GM15510 (cell line): ENCODE measurements around the gene HDAC1.

Experiments used
- POLR2A ChIP-seq: IDR thresholded peaks from 3 replicates; pipeline ENCODE4 v1.6.1; 2011; ENCODE audit warnings: borderline replicate concordance; ENCODE audit not compliant: insufficient read length; ENCODE audit errors: extremely low read depth

The HDAC1 gene

GRCh38 chr1:32333251-32333963 is 41.5 kb downstream of the HDAC1 start:
- TF ChIP-seq POLR2A: no peak

DNA sequence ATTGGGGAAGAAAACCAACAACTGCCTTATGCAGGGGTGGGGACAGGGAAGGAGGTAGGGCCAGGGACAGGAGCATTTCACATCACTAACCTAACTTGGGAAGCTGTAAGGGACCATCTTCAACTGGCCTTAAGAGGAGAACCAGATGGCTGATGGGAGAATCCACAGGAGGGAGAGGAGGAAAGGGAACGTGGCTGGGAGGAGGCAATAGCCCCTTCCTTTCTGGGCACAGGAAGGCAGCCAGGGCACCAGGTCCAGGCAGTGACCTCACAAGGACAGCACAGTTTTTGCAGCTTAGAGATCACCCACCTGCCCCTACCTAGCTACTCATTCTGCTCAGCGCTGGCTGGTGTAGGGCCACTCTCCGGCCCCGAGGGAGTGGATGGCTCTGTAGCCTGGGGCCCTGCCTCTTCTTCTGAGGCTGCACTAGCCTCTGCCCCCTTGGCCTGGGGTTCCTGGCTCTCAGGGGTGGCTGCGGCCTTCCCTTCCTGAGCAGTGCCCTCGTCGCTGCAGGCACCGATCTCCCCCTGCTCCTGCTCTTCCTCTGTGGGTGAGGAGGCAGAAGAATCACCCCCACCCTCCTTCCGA is 42.5 kb downstream of the HDAC1 start:
- TF ChIP-seq POLR2A: peak; percentile 35

GRCh38 chr1:32334864-32335534 is 43.1 kb downstream of the HDAC1 start:
- TF ChIP-seq POLR2A: peak; percentile 41

DNA sequence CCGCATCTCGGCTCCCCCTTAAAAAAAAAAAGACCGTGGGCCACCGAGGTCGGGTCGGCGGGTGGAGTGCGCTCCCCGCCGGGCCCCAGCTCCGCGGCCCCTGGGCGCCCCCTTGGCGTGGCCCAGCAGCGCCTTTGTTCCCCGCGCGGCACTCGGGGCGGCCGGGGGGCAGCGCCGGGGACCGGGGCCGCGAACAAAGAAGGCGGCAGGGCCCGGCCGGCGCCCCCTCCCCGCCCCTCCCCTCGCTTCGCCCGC is 43.6 kb downstream of the HDAC1 start:
- no peak for TF ChIP-seq POLR2A

DNA sequence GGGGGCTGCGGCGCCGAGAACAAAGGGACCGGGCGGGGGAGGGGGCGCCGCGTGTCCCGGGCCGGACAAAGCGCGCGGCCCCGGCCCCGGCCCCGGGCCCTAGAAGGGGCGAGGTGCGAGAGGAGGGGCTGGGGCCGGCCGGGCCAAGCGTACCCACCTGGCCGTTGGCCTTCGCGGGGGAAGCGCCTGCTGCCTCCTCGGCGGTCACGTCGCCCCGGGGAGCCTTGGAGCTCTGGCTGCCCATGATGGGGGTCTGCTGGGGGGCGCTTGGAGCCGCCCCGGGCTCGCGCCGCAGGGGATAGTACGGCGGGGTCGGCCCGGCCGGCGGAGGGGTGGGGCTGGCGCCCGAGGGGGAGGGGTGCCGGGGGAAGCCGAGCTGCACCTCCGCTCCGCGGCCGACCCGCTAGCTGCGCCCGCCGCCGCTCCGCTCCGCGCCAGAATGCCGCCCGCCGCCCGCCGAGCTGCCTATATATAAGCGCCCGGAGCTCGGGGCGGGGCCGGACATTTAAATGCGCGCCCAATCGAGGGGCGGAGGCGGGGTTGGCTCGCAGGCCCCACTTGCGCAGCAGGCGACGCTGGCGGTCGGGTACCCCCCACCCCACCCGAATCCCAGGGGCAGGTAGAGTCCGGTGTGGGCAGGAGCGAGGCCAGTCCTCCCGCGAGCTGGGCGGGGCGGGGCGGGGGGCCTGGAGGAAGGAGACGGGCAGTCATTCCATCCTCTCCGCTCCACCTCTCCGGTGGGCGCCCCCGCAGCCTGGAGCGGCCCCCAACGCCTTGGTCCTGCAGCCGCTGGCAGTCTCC is 44.1 kb downstream of the HDAC1 start, which contains the start of gene MARCKSL1:
MARCKSL1 (minus strand) TSS at position 444 of the 801 bp plus-strand sequence; CDS start at position 244, 200 bp downstream.
- TF ChIP-seq POLR2A: peak; percentile 100

- TF ChIP-seq POLR2A: no peak
These were observed 44.7 kb downstream of the HDAC1 start for GRCh38 chr1:32336591-32336932.

DNA sequence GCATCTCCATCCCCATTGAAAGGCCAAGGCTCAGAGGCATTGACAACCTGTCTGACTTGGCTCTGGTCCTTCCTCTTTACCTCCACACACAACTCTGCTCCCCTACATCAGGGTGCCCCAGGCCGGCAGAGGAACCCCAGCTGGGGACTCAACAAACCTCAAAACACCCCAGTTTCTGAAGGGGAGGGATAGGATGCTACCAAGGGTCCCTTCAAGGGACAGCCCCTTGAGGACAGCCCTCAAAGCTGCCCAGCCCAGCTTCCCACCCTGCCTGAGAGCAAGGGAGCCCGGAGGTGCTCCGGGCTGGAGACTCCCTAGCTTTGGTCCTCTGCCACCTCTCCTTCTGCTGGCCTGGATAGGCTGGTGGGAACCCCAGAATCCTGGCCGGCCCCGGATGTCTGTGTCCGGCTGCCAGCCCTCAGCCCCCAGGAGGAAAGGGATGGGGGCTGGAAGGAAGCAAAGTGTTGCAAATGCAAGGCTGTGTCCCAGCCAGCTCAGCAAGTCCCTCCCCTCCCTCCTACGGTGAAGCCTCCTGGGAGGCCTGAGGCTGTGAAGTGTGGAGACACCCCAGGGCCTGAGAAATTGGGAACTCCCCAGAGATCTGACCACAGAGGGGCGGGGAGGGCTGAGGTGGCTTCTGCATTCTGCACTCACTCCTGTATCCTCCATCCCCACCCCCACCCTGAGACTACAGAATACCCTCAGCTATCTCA is 45.2 kb downstream of the HDAC1 start:
- TF ChIP-seq POLR2A: no peak

DNA sequence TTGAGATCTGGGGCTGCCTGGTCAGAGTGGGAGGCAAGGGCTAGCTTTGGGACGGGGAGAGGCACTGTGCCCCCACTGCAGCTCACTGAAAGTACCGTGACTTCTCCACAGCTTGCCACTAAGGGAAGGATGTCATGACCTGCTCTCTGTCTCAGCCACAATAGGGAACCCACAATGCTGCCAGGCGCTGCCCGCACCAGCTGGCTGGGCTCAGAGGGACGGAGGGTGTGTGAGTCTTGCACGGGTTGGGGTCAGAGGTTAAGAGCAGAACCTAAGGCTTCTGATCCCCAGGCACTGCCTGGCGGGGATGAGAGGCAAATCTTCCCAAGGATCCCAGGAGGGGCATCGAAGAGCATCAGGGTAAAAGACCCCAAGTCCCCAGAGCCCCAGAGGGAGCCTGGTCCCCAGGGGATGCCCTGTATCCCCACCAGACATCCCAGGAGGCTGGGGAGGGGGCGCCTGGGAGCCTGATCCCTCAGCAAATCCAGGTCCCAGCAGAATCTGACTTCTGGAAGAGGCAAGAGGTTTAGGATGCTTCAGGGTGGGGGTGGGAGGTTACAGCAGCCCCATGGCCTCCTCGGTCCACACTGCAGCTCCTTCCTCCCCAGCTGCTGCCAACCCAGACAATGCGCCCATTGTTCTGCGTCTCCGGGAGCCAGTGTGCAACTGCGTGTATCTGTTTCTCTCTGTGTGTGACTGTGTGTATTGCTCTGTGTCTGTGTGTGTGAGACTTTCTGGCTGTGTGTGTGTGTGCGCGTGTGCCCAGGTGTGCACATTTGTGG is 46.2 kb downstream of the HDAC1 start:
- TF ChIP-seq POLR2A: no peak

GRCh38 chr1:32338637-32339145 is 46.8 kb downstream of the HDAC1 start:
- TF ChIP-seq POLR2A: no peak

DNA sequence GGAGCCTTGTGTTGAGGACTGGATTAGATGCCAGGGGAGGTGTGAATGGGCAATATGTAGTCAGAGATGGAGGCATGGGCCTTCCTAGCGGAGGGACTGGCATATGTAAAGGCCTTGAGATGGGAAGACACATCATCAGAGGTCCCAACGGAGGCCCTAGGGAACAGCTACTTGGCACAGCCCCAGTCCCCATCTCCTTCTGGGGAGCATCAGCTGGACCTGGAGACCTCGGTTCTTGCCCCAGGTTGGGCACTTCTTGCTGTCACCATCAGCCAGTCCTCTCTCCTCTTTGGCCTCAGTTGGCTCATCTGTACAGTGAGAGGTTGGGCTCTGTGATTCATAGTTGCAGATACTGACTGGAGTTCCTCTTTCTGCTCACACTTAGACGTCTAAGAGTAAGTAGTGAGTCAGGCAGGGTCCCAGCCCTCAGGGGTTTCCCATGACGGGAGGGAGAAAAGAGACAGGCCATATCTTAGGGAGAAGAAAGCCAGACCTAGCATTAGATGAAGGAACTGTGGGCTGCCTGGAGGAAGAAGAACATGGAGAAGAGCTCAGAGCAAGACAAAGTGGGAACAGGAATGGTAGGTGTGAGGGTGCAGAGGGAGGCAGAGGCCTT is 47.6 kb downstream of the HDAC1 start:
- TF ChIP-seq POLR2A: no peak

- no peak for TF ChIP-seq POLR2A
These were observed 49.4 kb downstream of the HDAC1 start for GRCh38 chr1:32341186-32341757.

- no peak for TF ChIP-seq POLR2A
These were observed 50.1 kb downstream of the HDAC1 start for GRCh38 chr1:32341971-32342370.

- TF ChIP-seq POLR2A: no peak
These were observed 50.8 kb downstream of the HDAC1 start for GRCh38 chr1:32342704-32343103.
